ENCODE data around the gene WIPI1.

Gene WIPI1

GRCh38 chr17:68383443-68384321 lies 73.6 kb downstream of the WIPI1 start:
- H3K4me3 ChIP-seq (replicated peaks; ENCODE audit: low read depth, low read length) = no peak overlapping the region
- no peak for TF ChIP-seq CTCF (IDR thresholded peaks at IDR 0.05; ENCODE audit: low read length, missing control alignments)
- peak; percentile 93 for DNase-seq (ENCODE audit: low read depth)

- TF ChIP-seq CTCF (IDR thresholded peaks at IDR 0.05; ENCODE audit: low read length, missing control alignments) = no peak
- H3K4me3 ChIP-seq (replicated peaks; ENCODE audit: low read depth, low read length) = no peak overlapping the region
- no peak for DNase-seq (ENCODE audit: low read depth)
These were observed 74.2 kb downstream of the WIPI1 start for GRCh38 chr17:68383120-68383442.

- no peak for DNase-seq (ENCODE audit: low read depth)
- H3K4me3 ChIP-seq (replicated peaks; ENCODE audit: low read depth, low read length) = no peak overlapping the region
- TF ChIP-seq CTCF (IDR thresholded peaks at IDR 0.05; ENCODE audit: low read length, missing control alignments) = no peak
These were observed 74.7 kb downstream of the WIPI1 start for GRCh38 chr17:68382582-68383085.

- peak; percentile 84 for DNase-seq (ENCODE audit: low read depth)
- no peak overlapping the region for H3K4me3 ChIP-seq (replicated peaks; ENCODE audit: low read depth, low read length)
- no peak for TF ChIP-seq CTCF (IDR thresholded peaks at IDR 0.05; ENCODE audit: low read length, missing control alignments)
These were observed 76.0 kb downstream of the WIPI1 start for GRCh38 chr17:68381076-68381900.

GRCh38 chr17:68379692-68380677 lies 77.3 kb downstream of the WIPI1 start:
- no peak for DNase-seq (ENCODE audit: low read depth)
- TF ChIP-seq CTCF (IDR thresholded peaks at IDR 0.05; ENCODE audit: low read length, missing control alignments) = no peak
- no peak overlapping the region for H3K4me3 ChIP-seq (replicated peaks; ENCODE audit: low read depth, low read length)

GRCh38 chr17:68379177-68379510 lies 78.2 kb downstream of the WIPI1 start:
- TF ChIP-seq CTCF (IDR thresholded peaks at IDR 0.05; ENCODE audit: low read length, missing control alignments) = no peak
- no peak overlapping the region for H3K4me3 ChIP-seq (replicated peaks; ENCODE audit: low read depth, low read length)
- no peak for DNase-seq (ENCODE audit: low read depth)

Data from fibroblast of pulmonary artery (primary cell).